GM13976 (cell line): Measurements from ENCODE around the gene COQ5.
A peak's percentile ranks its signal among the peaks of the same experiment; 100 is the strongest.
"Not testable (repeated sequence)": the region's sequence is repeated elsewhere in the genome, so short reads cannot be mapped to it uniquely, and the experiment has no call there.

Experiments
- DNase-seq: peaks from one replicate; pipeline ENCODE4 v3.0.0; 2012; ENCODE audit warnings: low spot score
- CTCF ChIP-seq: IDR thresholded peaks from 2 replicates; pipeline ENCODE4 v1.5.1; 2012; ENCODE audit warnings: borderline replicate concordance, mild to moderate bottlenecking; ENCODE audit not compliant: insufficient read depth; ENCODE audit errors: extremely low read depth, missing control alignments, control extremely low read depth
- in situ Hi-C: fragments of 300-500 bp; cut with MboI; formaldehyde crosslinking; loops from one replicate; pipeline ENCODE4 v1.12.0; 2022; ENCODE audit warnings: low sequenced_read_pairs, mixed read lengths, inconsistent platforms; ENCODE audit not compliant: unreplicated experiment

COQ5 gene

GRCh38 chr12:120495731-120496412 is 33.1 kb downstream of the COQ5 start, which contains the start of gene DYNLL1:
Gene DYNLL1, plus strand, starts transcription at chr12:120496113. Its CDS starts 309 bp downstream, at chr12:120496422.
- TF ChIP-seq CTCF, result no peak
- peak; percentile 99 for DNase-seq
- in situ Hi-C loops, result no loop called here

- DNase-seq, result no peak
- no peak for TF ChIP-seq CTCF
- in situ Hi-C loops, result no loop called here
Observed at GRCh38 chr12:120495186-120495730, 33.7 kb downstream of the COQ5 start.

GRCh38 chr12:120490833-120491512 is 38.0 kb downstream of the COQ5 start:
- in situ Hi-C loops, result no loop called here
- no peak for TF ChIP-seq CTCF
- DNase-seq, result no peak

GRCh38 chr12:120490325-120490724 is 38.6 kb downstream of the COQ5 start:
- in situ Hi-C loops, result no loop called here
- DNase-seq, result no peak
- TF ChIP-seq CTCF, result no peak

GRCh38 chr12:120489018-120489417 is 39.9 kb downstream of the COQ5 start:
- no peak for DNase-seq
- in situ Hi-C loops, result no loop called here
- TF ChIP-seq CTCF, result no peak

GRCh38 chr12:120488057-120488640 is 40.8 kb downstream of the COQ5 start:
- TF ChIP-seq CTCF, result no peak
- in situ Hi-C loops, result no loop called here

GRCh38 chr12:120487552-120487951 is 41.4 kb downstream of the COQ5 start:
- DNase-seq, in situ Hi-C loops: not testable (repeated sequence)

More at GRCh38 chr12:120488057-120488640, 40.8 kb downstream of the COQ5 start:
- no peak for DNase-seq
